ENCODE data around the gene RNU7-1.

DNA sequence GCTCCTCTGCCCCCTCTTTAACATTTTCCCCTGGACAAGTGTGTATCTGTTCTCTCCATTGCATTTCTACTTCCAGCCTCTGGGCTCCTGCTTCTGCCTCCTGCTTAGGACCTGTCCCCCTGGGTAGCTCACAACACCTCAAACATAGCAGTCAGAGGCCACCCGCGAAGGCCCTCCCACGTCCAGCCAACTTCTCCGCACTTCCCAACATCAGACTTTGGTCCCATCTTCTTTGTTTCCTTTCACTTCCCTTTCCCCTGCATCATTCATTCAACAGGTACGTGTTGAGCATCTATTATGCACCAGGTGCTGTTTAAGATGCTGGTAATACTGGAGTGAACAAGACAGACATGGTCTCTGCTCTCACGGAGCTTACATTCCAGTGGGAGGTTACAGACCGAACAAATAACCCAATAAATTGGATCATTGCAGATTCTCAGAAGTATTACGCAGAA is 3.3 kb downstream of the RNU7-1 start:
- TF ChIP-seq, protein P1, sequence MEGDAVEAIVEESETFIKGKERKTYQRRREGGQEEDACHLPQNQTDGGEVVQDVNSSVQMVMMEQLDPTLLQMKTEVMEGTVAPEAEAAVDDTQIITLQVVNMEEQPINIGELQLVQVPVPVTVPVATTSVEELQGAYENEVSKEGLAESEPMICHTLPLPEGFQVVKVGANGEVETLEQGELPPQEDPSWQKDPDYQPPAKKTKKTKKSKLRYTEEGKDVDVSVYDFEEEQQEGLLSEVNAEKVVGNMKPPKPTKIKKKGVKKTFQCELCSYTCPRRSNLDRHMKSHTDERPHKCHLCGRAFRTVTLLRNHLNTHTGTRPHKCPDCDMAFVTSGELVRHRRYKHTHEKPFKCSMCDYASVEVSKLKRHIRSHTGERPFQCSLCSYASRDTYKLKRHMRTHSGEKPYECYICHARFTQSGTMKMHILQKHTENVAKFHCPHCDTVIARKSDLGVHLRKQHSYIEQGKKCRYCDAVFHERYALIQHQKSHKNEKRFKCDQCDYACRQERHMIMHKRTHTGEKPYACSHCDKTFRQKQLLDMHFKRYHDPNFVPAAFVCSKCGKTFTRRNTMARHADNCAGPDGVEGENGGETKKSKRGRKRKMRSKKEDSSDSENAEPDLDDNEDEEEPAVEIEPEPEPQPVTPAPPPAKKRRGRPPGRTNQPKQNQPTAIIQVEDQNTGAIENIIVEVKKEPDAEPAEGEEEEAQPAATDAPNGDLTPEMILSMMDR (IDR thresholded peaks at IDR 0.05), result no peak
- TF ChIP-seq FOXJ3 (CRISPR knock-in tag; IDR thresholded peaks at IDR 0.05; ENCODE audit: borderline replicate concordance), result no peak
- TF ChIP-seq CREB1 (CRISPR knock-in tag; IDR thresholded peaks at IDR 0.05), result no peak
- TF ChIP-seq ZNF121 (CRISPR knock-in tag; IDR thresholded peaks at IDR 0.05), result no peak
- TF ChIP-seq, protein P2, sequence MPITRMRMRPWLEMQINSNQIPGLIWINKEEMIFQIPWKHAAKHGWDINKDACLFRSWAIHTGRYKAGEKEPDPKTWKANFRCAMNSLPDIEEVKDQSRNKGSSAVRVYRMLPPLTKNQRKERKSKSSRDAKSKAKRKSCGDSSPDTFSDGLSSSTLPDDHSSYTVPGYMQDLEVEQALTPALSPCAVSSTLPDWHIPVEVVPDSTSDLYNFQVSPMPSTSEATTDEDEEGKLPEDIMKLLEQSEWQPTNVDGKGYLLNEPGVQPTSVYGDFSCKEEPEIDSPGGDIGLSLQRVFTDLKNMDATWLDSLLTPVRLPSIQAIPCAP (CRISPR knock-in tag; IDR thresholded peaks at IDR 0.05), result no peak
- no peak for TF ChIP-seq ZNF671 (CRISPR knock-in tag; IDR thresholded peaks at IDR 0.05)
- no peak for TF ChIP-seq SMAD3 (CRISPR knock-in tag; IDR thresholded peaks at IDR 0.05; ENCODE audit: borderline replicate concordance)
- TF ChIP-seq ATF1 (CRISPR knock-in tag; IDR thresholded peaks at IDR 0.05), result no peak
- TF ChIP-seq NFYB (CRISPR knock-in tag; conservative IDR thresholded peaks at IDR 0.05; ENCODE audit: low read depth), result no peak
- TF ChIP-seq, protein P3, sequence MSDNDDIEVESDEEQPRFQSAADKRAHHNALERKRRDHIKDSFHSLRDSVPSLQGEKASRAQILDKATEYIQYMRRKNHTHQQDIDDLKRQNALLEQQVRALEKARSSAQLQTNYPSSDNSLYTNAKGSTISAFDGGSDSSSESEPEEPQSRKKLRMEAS (CRISPR knock-in tag; IDR thresholded peaks at IDR 0.05), result no peak
- TF ChIP-seq FOXK1 (CRISPR knock-in tag; IDR thresholded peaks at IDR 0.05), result no peak
- TF ChIP-seq, protein P4, sequence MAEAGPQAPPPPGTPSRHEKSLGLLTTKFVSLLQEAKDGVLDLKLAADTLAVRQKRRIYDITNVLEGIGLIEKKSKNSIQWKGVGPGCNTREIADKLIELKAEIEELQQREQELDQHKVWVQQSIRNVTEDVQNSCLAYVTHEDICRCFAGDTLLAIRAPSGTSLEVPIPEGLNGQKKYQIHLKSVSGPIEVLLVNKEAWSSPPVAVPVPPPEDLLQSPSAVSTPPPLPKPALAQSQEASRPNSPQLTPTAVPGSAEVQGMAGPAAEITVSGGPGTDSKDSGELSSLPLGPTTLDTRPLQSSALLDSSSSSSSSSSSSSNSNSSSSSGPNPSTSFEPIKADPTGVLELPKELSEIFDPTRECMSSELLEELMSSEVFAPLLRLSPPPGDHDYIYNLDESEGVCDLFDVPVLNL (CRISPR knock-in tag; IDR thresholded peaks at IDR 0.05; ENCODE audit: borderline replicate concordance, low read depth), result no peak
- no peak for TF ChIP-seq CBFB (CRISPR knock-in tag; IDR thresholded peaks at IDR 0.05; ENCODE audit: low read depth)

All from WTC11 (cell line).